ENCODE data around the gene FRA10AC1. TPM values are rescaled to one million over a fixed set of nuclear protein-coding genes. Genes with fewer than 3 reads are reported as not detected.
A peak's percentile ranks its signal among the peaks of the same experiment; 100 is the strongest.

FRA10AC1 gene
- total and polyA plus RNA-seq, 5 donors = 16.1 to 28.0 (median 19.0) TPM

GRCh38 chr10:93722550-93722949 is 20.2 kb upstream of the FRA10AC1 start:
- DNase-seq (no peak), ATAC-seq (no peak)
- Histone ChIP-seq H3K27ac (ENCODE audit: low read length) (no peak overlapping the region), H3K9me3 (ENCODE audit: control insufficient read depth, low read length) (no peaks in the 10 kb centered on the region), H3K27me3 (ENCODE audit: control insufficient read depth, insufficient read depth) (no peaks in the 10 kb centered on the region), H3K4me3 (ENCODE audit: low read length) (no peak overlapping the region), H3K4me1 (ENCODE audit: control insufficient read depth, insufficient read depth, low read length) (no peaks in the 10 kb centered on the region)
- intact Hi-C loops (cut with DNase I) = no loop called here

GRCh38 chr10:93719901-93720300 is 17.5 kb upstream of the FRA10AC1 start:
- ATAC-seq (no peak), DNase-seq (no peak)
- H3K4me1 ChIP-seq (ENCODE audit: control insufficient read depth, insufficient read depth, low read length) = no peaks in the 10 kb centered on the region
- H3K4me3 ChIP-seq (ENCODE audit: low read length) = no peak overlapping the region
- intact Hi-C loops (cut with DNase I) = no loop called here
- no peaks in the 10 kb centered on the region for H3K9me3 ChIP-seq (ENCODE audit: control insufficient read depth, low read length)
- no peaks in the 10 kb centered on the region for H3K27me3 ChIP-seq (ENCODE audit: control insufficient read depth, insufficient read depth)
- no peak overlapping the region for H3K27ac ChIP-seq (ENCODE audit: low read length)
- WGBS = 56% methylated on average over 3 of the region's 3 CpGs

- H3K27me3 ChIP-seq (ENCODE audit: control insufficient read depth, insufficient read depth) = no peaks in the 10 kb centered on the region
- intact Hi-C loops (cut with DNase I) = no loop called here
- H3K27ac ChIP-seq (ENCODE audit: low read length) = no peak overlapping the region
- H3K9me3 ChIP-seq (ENCODE audit: control insufficient read depth, low read length) = no peaks in the 10 kb centered on the region
- ATAC-seq (no peak), DNase-seq (peak in 2 of 3 donors; percentile 63 to 65)
- no peak overlapping the region for H3K4me3 ChIP-seq (ENCODE audit: low read length)
- 50% methylated on average over 8 of the region's 8 CpGs for WGBS
- H3K4me1 ChIP-seq (ENCODE audit: control insufficient read depth, insufficient read depth, low read length) = no peaks in the 10 kb centered on the region
Measured at GRCh38 chr10:93718937-93719725, 16.7 kb upstream of the FRA10AC1 start.

DNA sequence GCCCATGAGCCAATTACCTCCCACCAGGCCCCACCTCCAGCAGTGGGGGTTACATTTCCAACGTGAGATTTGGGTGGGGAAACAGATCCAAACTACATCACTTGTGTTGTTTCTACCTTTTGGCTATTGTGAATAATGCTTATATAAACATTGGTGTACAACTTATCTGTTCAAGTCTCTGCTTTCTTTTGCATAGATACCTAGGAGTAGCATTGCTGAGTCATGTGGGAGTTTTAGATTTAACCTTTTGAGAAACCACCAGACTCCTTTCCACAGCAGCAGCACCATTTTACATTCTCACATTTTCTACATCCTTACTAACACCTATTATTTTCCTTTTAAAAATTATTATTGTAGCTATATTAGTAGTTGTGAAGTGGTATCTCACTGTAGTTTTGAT is 14.4 kb upstream of the FRA10AC1 start:
- no peaks in the 10 kb centered on the region for H3K27me3 ChIP-seq (ENCODE audit: control insufficient read depth, insufficient read depth)
- H3K9me3 ChIP-seq (ENCODE audit: control insufficient read depth, low read length) = no peaks in the 10 kb centered on the region
- H3K4me3 ChIP-seq (ENCODE audit: low read length) = no peak overlapping the region
- 27% methylated on average over 1 of the region's 1 CpG for WGBS
- DNase-seq (no peak), ATAC-seq (no peak)
- intact Hi-C loops (cut with DNase I) = no loop called here
- no peaks in the 10 kb centered on the region for H3K4me1 ChIP-seq (ENCODE audit: control insufficient read depth, insufficient read depth, low read length)
- no peak overlapping the region for H3K27ac ChIP-seq (ENCODE audit: low read length)

- Histone ChIP-seq H3K4me1 (ENCODE audit: control insufficient read depth, insufficient read depth, low read length) (no peaks in the 10 kb centered on the region), H3K9me3 (ENCODE audit: control insufficient read depth, low read length) (no peaks in the 10 kb centered on the region), H3K27ac (ENCODE audit: low read length) (no peak overlapping the region), H3K27me3 (ENCODE audit: control insufficient read depth, insufficient read depth) (no peaks in the 10 kb centered on the region), H3K4me3 (ENCODE audit: low read length) (no peak overlapping the region)
- no peak for DNase-seq
- no peak for ATAC-seq
- WGBS = 78% methylated on average over 5 of the region's 5 CpGs
- intact Hi-C loops (cut with DNase I) = no loop called here
Measured at GRCh38 chr10:93715345-93715744, 13.0 kb upstream of the FRA10AC1 start.

DNA sequence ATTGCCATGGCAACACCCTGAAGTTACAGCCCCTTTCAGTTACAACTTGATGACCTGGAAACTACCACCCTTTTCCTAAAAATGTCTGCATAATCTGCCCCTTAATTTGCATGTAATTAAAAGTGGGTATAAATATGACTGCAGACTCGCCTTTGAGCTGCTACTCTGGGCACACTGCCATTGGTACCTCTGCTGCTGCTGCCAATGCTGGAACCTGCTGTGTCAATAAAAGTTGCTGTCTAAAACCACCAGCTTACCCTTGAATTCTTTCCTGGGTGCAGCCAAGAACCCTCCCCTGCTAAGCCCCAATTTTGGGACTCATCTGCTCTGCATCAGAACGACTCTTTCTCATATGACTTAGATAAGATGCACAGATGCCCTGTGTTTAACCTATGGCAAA is 10.2 kb upstream of the FRA10AC1 start:
- H3K9me3 ChIP-seq (ENCODE audit: control insufficient read depth, low read length) = no peaks in the 10 kb centered on the region
- H3K4me1 ChIP-seq (ENCODE audit: control insufficient read depth, insufficient read depth, low read length) = no peaks in the 10 kb centered on the region
- H3K4me3 ChIP-seq (ENCODE audit: low read length) = no peak overlapping the region
- 47% methylated on average over 2 of the region's 2 CpGs for WGBS
- ATAC-seq = no peak
- intact Hi-C loops (cut with DNase I) = no loop called here
- no peak overlapping the region for H3K27ac ChIP-seq (ENCODE audit: low read length)
- no peaks in the 10 kb centered on the region for H3K27me3 ChIP-seq (ENCODE audit: control insufficient read depth, insufficient read depth)
- DNase-seq = peak in 1 of 3 donors; percentile 31

DNA sequence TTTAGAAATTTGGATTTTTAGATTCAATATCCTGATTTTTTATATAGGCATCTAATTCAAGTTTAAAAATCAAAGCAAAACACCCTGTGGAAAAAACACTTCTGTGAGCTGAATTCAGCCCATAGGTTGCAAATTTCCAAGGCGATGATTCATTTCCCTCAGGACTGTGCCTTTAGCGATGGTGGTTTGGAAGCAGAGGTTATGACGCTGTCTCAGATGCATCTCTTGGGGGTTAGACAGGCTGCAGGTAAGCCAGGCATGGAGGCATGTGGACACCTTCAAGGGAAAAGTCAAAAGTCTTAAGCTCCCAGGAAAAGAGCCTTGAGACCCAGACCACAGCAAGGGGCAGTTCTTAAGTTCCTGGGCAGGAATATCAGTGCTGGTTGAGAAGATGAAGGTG is 9.5 kb upstream of the FRA10AC1 start:
- 65% methylated on average over 3 of the region's 3 CpGs for WGBS
- intact Hi-C loops (cut with DNase I) = no loop called here
- H3K27me3 ChIP-seq (ENCODE audit: control insufficient read depth, insufficient read depth) = no peaks in the 10 kb centered on the region
- no peaks in the 10 kb centered on the region for H3K4me1 ChIP-seq (ENCODE audit: control insufficient read depth, insufficient read depth, low read length)
- no peaks in the 10 kb centered on the region for H3K9me3 ChIP-seq (ENCODE audit: control insufficient read depth, low read length)
- no peak overlapping the region for H3K27ac ChIP-seq (ENCODE audit: low read length)
- DNase-seq = no peak
- ATAC-seq = no peak
- H3K4me3 ChIP-seq (ENCODE audit: low read length) = no peak overlapping the region

- DNase-seq = no peak
- Histone ChIP-seq H3K9me3 (ENCODE audit: control insufficient read depth, low read length) (no peaks in the 10 kb centered on the region), H3K27ac (ENCODE audit: low read length) (no peak overlapping the region), H3K4me1 (ENCODE audit: control insufficient read depth, insufficient read depth, low read length) (no peaks in the 10 kb centered on the region), H3K27me3 (ENCODE audit: control insufficient read depth, insufficient read depth) (no peaks in the 10 kb centered on the region), H3K4me3 (ENCODE audit: low read length) (no peak overlapping the region)
- 53% methylated on average over 5 of the region's 5 CpGs for whole genome bisulfite sequencing
- intact Hi-C loops (cut with DNase I) = no loop called here
- no peak for ATAC-seq
Measured at GRCh38 chr10:93710333-93710909, 8.0 kb upstream of the FRA10AC1 start.

DNA sequence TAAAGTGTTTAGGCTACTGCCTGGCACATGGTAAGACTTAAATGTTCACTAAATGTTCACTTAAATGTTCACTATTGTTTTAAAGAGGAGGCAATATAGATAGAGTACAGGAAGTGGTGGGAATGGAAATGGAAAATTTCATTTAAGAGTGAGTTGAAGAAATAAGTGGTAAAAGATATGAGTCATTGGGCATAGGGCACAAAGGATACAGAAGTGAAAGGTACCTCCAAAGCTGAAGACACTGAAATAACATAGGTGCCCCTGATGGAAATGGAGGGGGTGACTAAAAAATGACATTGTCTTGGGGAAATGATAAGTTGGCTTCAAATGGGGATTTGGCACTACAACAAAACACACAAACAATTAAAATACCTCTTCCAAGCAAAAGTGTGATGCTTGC is 5.2 kb upstream of the FRA10AC1 start:
- Histone ChIP-seq H3K9me3 (ENCODE audit: control insufficient read depth, low read length) (no peaks in the 10 kb centered on the region), H3K27ac (ENCODE audit: low read length) (no peak overlapping the region), H3K4me1 (ENCODE audit: control insufficient read depth, insufficient read depth, low read length) (no peaks in the 10 kb centered on the region), H3K4me3 (ENCODE audit: low read length) (no peak overlapping the region), H3K27me3 (ENCODE audit: control insufficient read depth, insufficient read depth) (no peaks in the 10 kb centered on the region)
- intact Hi-C loops (cut with DNase I) = loop anchor here in 1 of 4 donors (10.0 kb wide), 1 partner anchor 107 kb away; no protein-coding TSS in a partner anchor
- ATAC-seq (no peak), DNase-seq (no peak)

DNA sequence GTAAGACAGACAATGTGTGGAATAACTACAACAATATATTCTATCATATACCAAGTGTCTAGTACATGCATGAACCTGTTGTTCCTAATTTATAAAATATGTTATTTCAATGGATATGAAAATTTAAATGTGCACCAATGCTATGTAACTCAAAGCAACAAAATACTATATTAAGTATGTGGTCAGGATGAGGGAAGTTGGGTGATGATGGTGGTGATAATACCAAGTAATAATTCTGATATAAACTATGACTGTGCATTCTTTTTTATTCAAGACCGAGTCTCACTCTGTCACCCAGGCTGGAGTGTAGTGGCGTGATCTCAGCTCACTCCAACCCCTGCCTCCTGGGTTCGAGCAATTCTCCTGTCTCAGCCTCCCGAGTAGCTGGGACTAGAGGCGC is 2.1 kb upstream of the FRA10AC1 start:
- DNase-seq (no peak), ATAC-seq (no peak)
- intact Hi-C loops (cut with DNase I) = loop anchor here in 3 of 4 donors (5.0 to 10.0 kb wide), 2 partner anchors 108 to 110 kb away; no protein-coding TSS in a partner anchor
- Histone ChIP-seq H3K9me3 (ENCODE audit: control insufficient read depth, low read length) (no peaks in the 10 kb centered on the region), H3K4me3 (ENCODE audit: low read length) (no peak overlapping the region), H3K4me1 (ENCODE audit: control insufficient read depth, insufficient read depth, low read length) (no peaks in the 10 kb centered on the region), H3K27me3 (ENCODE audit: control insufficient read depth, insufficient read depth) (no peaks in the 10 kb centered on the region), H3K27ac (ENCODE audit: low read length) (no peak overlapping the region)
- WGBS = 94% methylated on average over 5 of the region's 5 CpGs

- ATAC-seq (no peak), DNase-seq (no peak)
- Histone ChIP-seq H3K27me3 (ENCODE audit: control insufficient read depth, insufficient read depth) (no peaks in the 10 kb centered on the region), H3K4me3 (ENCODE audit: low read length) (no peak overlapping the region), H3K4me1 (ENCODE audit: control insufficient read depth, insufficient read depth, low read length) (no peaks in the 10 kb centered on the region), H3K27ac (ENCODE audit: low read length) (no peak overlapping the region), H3K9me3 (ENCODE audit: control insufficient read depth, low read length) (no peaks in the 10 kb centered on the region)
- intact Hi-C loops (cut with DNase I) = loop anchor here in 3 of 4 donors (5.0 to 10.0 kb wide), 2 partner anchors 108 to 111 kb away; no protein-coding TSS in a partner anchor
- WGBS = 77% methylated on average over 1 of the region's 1 CpG
Measured at GRCh38 chr10:93703841-93704240, 1.4 kb upstream of the FRA10AC1 start.
